Neuron (in vitro differentiated cells): ENCODE results near the gene CUL4A.
"Not testable (repeated sequence)": the region's sequence is repeated elsewhere in the genome, so short reads cannot be mapped to it uniquely, and the experiment has no call there.

Experiments
- H2AFZ ChIP-seq: one replicate; pipeline ENCODE4 v1.6.1; 2013; ENCODE audit warnings: low read depth, mild to moderate bottlenecking, inconsistent platforms, low read length, moderate library complexity
- H3K27me3 ChIP-seq: one replicate; pipeline ENCODE4 v1.6.1; 2013; ENCODE audit warnings: low read length; ENCODE audit not compliant: insufficient read depth
- H3K36me3 ChIP-seq: one replicate; pipeline ENCODE4 v1.6.1; 2013; ENCODE audit warnings: low read length; ENCODE audit not compliant: insufficient read depth
- H3K4me1 ChIP-seq: one replicate; pipeline ENCODE4 v1.6.1; 2013; ENCODE audit warnings: low read length; ENCODE audit not compliant: insufficient read depth
- H3K4me3 ChIP-seq: 2 replicates; pipeline ENCODE4 v1.5.1; 2013; ENCODE audit warnings: mild to moderate bottlenecking, low read length, moderate library complexity
- H3K9me3 ChIP-seq: one replicate; pipeline ENCODE4 v1.6.1; 2013; ENCODE audit warnings: low read length

The CUL4A gene

GRCh38 chr13:113243847-113244246 is 34.4 kb downstream of the CUL4A start:
- Histone ChIP-seq H3K27me3 (no peaks in the 10 kb centered on the region), H3K4me1 (no peaks in the 10 kb centered on the region), H3K9me3 (no peaks in the 10 kb centered on the region), H2AFZ (no peak overlapping the region), H3K36me3 (peaks cover 81% of the 10 kb centered on the region), H3K4me3 (no peak overlapping the region)

GRCh38 chr13:113245849-113246796 is 36.7 kb downstream of the CUL4A start:
- peaks cover 75% of the 10 kb centered on the region for H3K36me3 ChIP-seq

GRCh38 chr13:113252516-113253095 is 43.2 kb downstream of the CUL4A start:
- Histone ChIP-seq H3K4me3 (no peak overlapping the region), H3K27me3 (no peaks in the 10 kb centered on the region), H3K9me3 (peaks cover 2% of the 10 kb centered on the region), H3K36me3 (peaks cover 71% of the 10 kb centered on the region), H2AFZ (no peak overlapping the region), H3K4me1 (no peaks in the 10 kb centered on the region)

More at GRCh38 chr13:113245849-113246796, 36.7 kb downstream of the CUL4A start:
- Histone ChIP-seq H3K9me3 (no peaks in the 10 kb centered on the region), H3K4me1 (no peaks in the 10 kb centered on the region), H2AFZ (no peak overlapping the region), H3K4me3 (no peak overlapping the region), H3K27me3 (no peaks in the 10 kb centered on the region)

- H2AFZ ChIP-seq, H3K27me3 ChIP-seq, H3K4me3 ChIP-seq, H3K9me3 ChIP-seq, H3K4me1 ChIP-seq: not testable (repeated sequence)
- H3K36me3 ChIP-seq: peaks cover 64% of the 10 kb centered on the region
Observed at GRCh38 chr13:113257908-113258307, 48.5 kb downstream of the CUL4A start.

GRCh38 chr13:113258321-113259054 is 49.1 kb downstream of the CUL4A start:
- Histone ChIP-seq H2AFZ (no peak overlapping the region), H3K36me3 (peaks cover 65% of the 10 kb centered on the region), H3K9me3 (peaks cover 8% of the 10 kb centered on the region), H3K4me3 (no peak overlapping the region), H3K27me3 (no peaks in the 10 kb centered on the region), H3K4me1 (no peaks in the 10 kb centered on the region)

GRCh38 chr13:113260996-113261395 is 51.6 kb downstream of the CUL4A start:
- Histone ChIP-seq H3K4me1 (no peaks in the 10 kb centered on the region), H3K27me3 (no peaks in the 10 kb centered on the region), H3K4me3 (no peak overlapping the region), H2AFZ (no peak overlapping the region), H3K9me3 (peaks cover 8% of the 10 kb centered on the region), H3K36me3 (peaks cover 56% of the 10 kb centered on the region)

- H2AFZ ChIP-seq, H3K9me3 ChIP-seq, H3K4me1 ChIP-seq, H3K4me3 ChIP-seq, H3K27me3 ChIP-seq: not testable (repeated sequence)
- peaks cover 43% of the 10 kb centered on the region for H3K36me3 ChIP-seq
Observed at GRCh38 chr13:113263016-113263415, 53.6 kb downstream of the CUL4A start.

- no peak overlapping the region for H3K4me3 ChIP-seq
Observed at GRCh38 chr13:113267642-113268405, 58.4 kb downstream of the CUL4A start.

GRCh38 chr13:113272031-113272430 is 62.6 kb downstream of the CUL4A start:
- Histone ChIP-seq H3K9me3 (no peaks in the 10 kb centered on the region), H2AFZ (no peak overlapping the region), H3K36me3 (peaks cover 19% of the 10 kb centered on the region), H3K27me3 (no peaks in the 10 kb centered on the region), H3K4me1 (no peaks in the 10 kb centered on the region), H3K4me3 (no peak overlapping the region)

More at GRCh38 chr13:113267642-113268405, 58.4 kb downstream of the CUL4A start:
- H3K9me3 ChIP-seq: no peaks in the 10 kb centered on the region
- no peaks in the 10 kb centered on the region for H3K4me1 ChIP-seq
- H2AFZ ChIP-seq: no peak overlapping the region
- H3K27me3 ChIP-seq: no peaks in the 10 kb centered on the region
- H3K36me3 ChIP-seq: peaks cover 30% of the 10 kb centered on the region

GRCh38 chr13:113272701-113273181 is 63.3 kb downstream of the CUL4A start:
- Histone ChIP-seq H3K4me1 (no peaks in the 10 kb centered on the region), H3K4me3 (no peak overlapping the region), H3K27me3 (no peaks in the 10 kb centered on the region)

GRCh38 chr13:113273321-113273720 is 63.9 kb downstream of the CUL4A start:
- no peak overlapping the region for H3K4me3 ChIP-seq
- no peaks in the 10 kb centered on the region for H3K9me3 ChIP-seq
- H3K27me3 ChIP-seq: no peaks in the 10 kb centered on the region
- H2AFZ ChIP-seq: no peak overlapping the region
- H3K36me3 ChIP-seq: peaks cover 18% of the 10 kb centered on the region
- no peaks in the 10 kb centered on the region for H3K4me1 ChIP-seq

More at GRCh38 chr13:113272701-113273181, 63.3 kb downstream of the CUL4A start:
- no peak overlapping the region for H2AFZ ChIP-seq
- H3K36me3 ChIP-seq: peaks cover 19% of the 10 kb centered on the region
- no peaks in the 10 kb centered on the region for H3K9me3 ChIP-seq

GRCh38 chr13:113273851-113274590 is 64.6 kb downstream of the CUL4A start:
- Histone ChIP-seq H3K9me3 (peaks cover 3% of the 10 kb centered on the region), H2AFZ (no peak overlapping the region), H3K4me1 (no peaks in the 10 kb centered on the region), H3K27me3 (no peaks in the 10 kb centered on the region), H3K4me3 (no peak overlapping the region), H3K36me3 (peaks cover 11% of the 10 kb centered on the region)
